Fibroblast of mammary gland (primary cell): ENCODE results near the gene KIAA0232.

Source experiments
- DNase-seq: peaks from one replicate; pipeline ENCODE4 v3.0.0-alpha.2; 2010; ENCODE audit warnings: low read depth
- H3K4me3 ChIP-seq: 2 replicates; pipeline ENCODE4 v1.5.1; 2011; ENCODE audit warnings: low read depth, mild to moderate bottlenecking, low read length, moderate library complexity; ENCODE audit not compliant: control insufficient read depth
- TF ChIP-seq, protein P1 (sequence below): conservative IDR thresholded peaks from 2 replicates; pipeline ENCODE4 v1.5.1; 2011; ENCODE audit warnings: low read depth, low read length, inconsistent platforms; ENCODE audit not compliant: control insufficient read depth, insufficient read depth

Gene KIAA0232

DNA sequence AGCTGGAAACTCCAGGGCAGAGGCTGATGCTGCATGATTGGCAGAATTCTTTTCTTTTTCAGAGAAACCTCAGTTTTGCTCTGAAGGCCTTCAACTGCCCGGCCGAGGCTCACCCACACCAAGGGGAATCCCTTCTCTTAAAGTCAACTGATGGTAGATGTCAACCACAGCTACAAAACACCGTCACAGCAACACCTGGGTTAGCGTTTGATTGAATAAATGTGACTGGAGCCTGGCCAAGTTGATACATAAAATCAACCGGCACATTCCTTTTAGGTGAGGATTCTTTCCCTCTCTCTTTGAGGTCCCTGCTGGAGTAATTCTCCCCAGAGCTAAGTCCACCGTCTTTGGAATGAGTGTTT, 15.2 kb upstream of the KIAA0232 start:
- TF ChIP-seq, protein P1, sequence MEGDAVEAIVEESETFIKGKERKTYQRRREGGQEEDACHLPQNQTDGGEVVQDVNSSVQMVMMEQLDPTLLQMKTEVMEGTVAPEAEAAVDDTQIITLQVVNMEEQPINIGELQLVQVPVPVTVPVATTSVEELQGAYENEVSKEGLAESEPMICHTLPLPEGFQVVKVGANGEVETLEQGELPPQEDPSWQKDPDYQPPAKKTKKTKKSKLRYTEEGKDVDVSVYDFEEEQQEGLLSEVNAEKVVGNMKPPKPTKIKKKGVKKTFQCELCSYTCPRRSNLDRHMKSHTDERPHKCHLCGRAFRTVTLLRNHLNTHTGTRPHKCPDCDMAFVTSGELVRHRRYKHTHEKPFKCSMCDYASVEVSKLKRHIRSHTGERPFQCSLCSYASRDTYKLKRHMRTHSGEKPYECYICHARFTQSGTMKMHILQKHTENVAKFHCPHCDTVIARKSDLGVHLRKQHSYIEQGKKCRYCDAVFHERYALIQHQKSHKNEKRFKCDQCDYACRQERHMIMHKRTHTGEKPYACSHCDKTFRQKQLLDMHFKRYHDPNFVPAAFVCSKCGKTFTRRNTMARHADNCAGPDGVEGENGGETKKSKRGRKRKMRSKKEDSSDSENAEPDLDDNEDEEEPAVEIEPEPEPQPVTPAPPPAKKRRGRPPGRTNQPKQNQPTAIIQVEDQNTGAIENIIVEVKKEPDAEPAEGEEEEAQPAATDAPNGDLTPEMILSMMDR = no peak
- H3K4me3 ChIP-seq = no peak overlapping the region
- no peak for DNase-seq

DNA sequence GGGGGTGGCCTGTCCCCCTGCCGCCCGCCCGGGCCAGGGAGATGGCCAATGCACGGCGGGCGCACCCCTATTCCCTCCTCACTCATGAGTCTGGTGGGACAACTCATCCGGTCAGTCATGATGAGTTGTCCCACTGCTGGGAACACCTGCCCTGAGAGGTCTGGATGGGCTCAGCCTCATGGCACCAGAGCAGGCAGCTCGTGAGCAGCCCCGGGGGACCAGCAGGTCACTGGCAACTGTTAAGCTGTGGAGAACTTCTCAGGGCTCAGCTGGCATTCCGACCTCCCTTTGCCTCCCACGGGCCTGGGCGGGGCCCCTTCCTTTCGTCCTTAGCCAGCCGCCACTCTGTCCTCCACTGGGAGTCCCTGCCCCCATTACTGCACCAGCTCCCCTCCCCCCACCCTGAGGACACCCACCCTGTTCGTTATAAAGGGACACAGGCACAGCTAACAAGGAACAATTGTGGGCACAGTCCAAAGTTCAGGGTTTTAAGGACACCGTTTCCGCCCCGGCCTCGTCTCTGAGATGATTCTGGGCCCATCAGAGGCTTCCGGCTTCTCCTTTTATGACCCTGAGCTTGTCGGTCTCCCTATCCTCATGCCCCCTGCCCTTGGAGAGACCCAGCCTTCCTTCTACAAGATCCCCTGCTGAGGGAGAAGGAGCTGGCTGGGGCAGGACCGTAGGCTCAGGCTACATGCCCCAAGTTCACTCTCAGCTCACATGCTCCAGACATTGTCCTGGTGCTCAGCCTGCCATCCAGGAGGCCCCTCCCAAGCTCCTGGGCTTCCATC, 14.6 kb upstream of the KIAA0232 start:
- TF ChIP-seq, protein P1 = no peak
- no peak for DNase-seq
- no peak overlapping the region for H3K4me3 ChIP-seq

DNA sequence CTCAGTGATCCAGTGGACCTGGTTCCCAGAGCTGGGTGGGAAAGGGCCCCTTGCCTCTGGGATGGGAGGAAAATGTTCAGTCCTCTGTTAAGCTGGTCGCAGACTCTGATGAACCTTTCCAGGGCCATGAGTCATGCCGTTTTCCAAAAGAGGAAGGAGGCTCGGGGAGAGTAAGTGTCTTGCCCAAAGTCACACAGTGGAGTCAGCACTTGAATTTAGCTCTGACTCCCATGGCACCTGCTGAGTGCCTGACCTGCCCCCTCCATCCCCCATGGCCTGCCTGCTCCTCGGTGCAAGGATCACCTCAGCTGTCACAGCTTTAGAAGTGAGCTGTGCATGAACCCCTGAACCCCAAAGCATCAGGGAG, 14.0 kb upstream of the KIAA0232 start:
- no peak overlapping the region for H3K4me3 ChIP-seq
- TF ChIP-seq, protein P1 = no peak
- peak; percentile 52 for DNase-seq

DNA sequence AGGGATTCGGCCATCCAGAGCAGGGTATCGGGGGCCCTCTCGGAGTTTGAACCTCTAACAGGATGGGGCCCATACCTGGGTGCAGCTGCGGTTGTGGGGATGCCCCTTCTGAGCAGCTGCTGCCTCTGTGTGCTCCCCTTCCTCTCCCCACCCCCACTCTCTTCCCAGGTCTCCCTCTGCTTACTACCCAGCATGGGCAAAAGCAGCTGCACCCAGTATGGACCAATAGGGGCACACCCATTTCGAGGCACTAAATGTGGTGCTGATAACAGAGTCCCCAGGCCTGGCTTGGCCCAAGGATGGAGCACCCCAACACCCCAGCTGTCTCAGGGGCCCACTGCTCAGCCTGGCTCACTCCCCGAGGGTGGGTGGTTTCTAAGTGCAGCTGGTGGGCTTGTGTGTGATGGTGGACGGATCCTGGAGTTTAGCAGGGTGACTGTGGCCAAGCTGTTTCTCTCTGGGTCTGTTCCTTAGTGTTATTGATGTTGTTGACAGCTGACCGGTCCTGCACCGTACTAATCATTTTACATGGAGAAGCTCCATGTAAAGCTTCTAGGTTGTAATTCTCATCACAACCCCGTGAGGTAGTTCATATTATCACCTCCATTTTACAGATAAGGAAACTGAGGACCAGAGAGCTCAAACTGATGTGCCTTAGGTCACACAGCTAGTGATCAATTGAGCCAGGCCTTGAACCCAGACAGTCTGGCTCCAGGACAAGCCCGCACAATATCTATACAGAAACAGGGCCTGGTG, 13.1 kb upstream of the KIAA0232 start:
- DNase-seq = no peak
- TF ChIP-seq, protein P1 = no peak
- no peak overlapping the region for H3K4me3 ChIP-seq

DNA sequence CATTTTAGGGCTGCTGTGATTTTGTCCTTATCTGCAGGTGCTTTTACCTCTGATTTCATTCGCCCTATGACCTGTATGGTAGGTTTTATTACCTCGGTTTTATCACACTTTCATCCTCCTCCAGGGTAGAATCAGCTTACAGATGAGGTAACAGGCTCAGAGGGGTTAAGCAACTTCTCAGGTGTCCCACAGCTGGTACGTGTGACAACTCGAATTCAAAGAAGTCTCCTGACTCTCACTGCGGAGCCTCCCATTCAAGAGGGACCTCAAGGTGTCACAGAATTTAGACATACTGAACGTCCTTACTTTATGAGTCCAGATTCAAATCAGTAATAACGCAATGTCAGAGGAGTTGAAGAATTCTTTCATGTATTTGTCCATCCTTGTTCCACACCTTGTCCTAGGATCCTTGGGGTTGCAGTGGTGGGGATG, 12.5 kb upstream of the KIAA0232 start:
- TF ChIP-seq, protein P1 = no peak
- H3K4me3 ChIP-seq = no peak overlapping the region
- no peak for DNase-seq

DNA sequence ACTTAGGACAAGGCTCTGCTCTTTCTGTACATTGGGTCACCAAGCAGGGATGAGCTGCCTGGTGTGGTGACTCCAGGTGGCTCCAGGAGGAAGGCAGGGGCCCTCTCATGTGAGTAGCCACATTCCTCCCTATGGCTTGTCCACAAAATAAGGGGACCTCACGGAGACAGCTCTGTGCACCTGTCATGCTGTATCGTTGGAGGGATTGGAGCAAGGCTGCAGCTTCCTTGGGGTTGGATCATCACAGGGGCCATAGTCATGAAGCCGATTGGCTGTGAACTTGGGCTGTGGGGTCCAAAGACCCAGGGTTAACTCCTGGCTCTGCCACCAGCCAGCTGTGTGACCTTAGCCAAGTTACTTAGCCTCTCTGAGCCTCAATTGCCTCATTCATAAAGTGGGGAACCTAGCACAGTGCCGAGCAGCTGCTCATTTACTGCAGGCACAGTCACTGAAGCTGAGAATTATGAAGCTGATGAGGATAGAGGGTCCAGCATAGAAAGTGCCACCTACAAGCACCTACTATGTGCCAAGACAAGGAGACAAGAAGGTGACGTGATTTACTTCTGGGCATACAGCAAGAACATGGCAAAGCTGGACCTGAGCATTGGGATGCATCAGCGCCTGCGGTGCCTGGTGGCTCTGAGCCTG, 11.8 kb upstream of the KIAA0232 start:
- no peak overlapping the region for H3K4me3 ChIP-seq
- TF ChIP-seq, protein P1 = no peak
- DNase-seq = no peak
